Progenitor cell of endocrine pancreas (in vitro differentiated cells): ENCODE results near the gene FITM1. TPM values are rescaled to one million over a fixed set of nuclear protein-coding genes. Genes with fewer than 3 reads are reported as not detected.

ENCODE experiments used
- DNase-seq: peaks from one replicate; pipeline ENCODE4 v3.0.0; 2021; ENCODE audit warnings: low spot score; ENCODE audit not compliant: unreplicated experiment
- H3K27ac Mint-ChIP-seq: 2 replicates; pipeline ENCODE4 v1.8.0; 2021; ENCODE audit warnings: mild to moderate bottlenecking, moderate library complexity, mixed read lengths
- H3K27me3 Mint-ChIP-seq: 2 replicates; pipeline ENCODE4 v1.8.0; 2021; ENCODE audit warnings: mixed read lengths
- H3K36me3 Mint-ChIP-seq: 2 replicates; pipeline ENCODE4 v1.8.0; 2022; ENCODE audit warnings: mixed read lengths; ENCODE audit not compliant: insufficient read depth
- H3K4me1 Mint-ChIP-seq: 2 replicates; pipeline ENCODE4 v1.8.0; 2021; ENCODE audit warnings: low read depth, mixed read lengths
- H3K4me3 Mint-ChIP-seq: 2 replicates; pipeline ENCODE4 v1.8.0; 2021; ENCODE audit warnings: low read depth, mild to moderate bottlenecking, moderate library complexity, mixed read lengths
- H3K9me3 Mint-ChIP-seq: 2 replicates; pipeline ENCODE4 v1.8.0; 2021; ENCODE audit warnings: low read depth, mixed read lengths
- long read RNA-seq: library from polyadenylated mRNA; unstranded; transcript quantifications from one replicate; pipeline ENCODE4 v2.0.0, GENCODE V29; 2020
- total RNA-seq: library from RNA; stranded (reverse); gene quantifications from 2 replicates; pipeline ENCODE4 v1.2.1, GENCODE V29; 2021
- TF ChIP-seq, protein P1 (sequence below): fragments of 200-600 bp; sonication (generic); IDR thresholded peaks from one replicate; pipeline ENCODE4 v1.5.0; 2021; ENCODE audit warnings: antibody characterized with exemption, mild to moderate bottlenecking; ENCODE audit not compliant: unreplicated experiment

Gene FITM1, protein sequence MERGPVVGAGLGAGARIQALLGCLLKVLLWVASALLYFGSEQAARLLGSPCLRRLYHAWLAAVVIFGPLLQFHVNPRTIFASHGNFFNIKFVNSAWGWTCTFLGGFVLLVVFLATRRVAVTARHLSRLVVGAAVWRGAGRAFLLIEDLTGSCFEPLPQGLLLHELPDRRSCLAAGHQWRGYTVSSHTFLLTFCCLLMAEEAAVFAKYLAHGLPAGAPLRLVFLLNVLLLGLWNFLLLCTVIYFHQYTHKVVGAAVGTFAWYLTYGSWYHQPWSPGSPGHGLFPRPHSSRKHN
- total RNA-seq = 1.7 and 1.9 TPM in 2 replicates
- long read RNA-seq = 0 reads

DNA sequence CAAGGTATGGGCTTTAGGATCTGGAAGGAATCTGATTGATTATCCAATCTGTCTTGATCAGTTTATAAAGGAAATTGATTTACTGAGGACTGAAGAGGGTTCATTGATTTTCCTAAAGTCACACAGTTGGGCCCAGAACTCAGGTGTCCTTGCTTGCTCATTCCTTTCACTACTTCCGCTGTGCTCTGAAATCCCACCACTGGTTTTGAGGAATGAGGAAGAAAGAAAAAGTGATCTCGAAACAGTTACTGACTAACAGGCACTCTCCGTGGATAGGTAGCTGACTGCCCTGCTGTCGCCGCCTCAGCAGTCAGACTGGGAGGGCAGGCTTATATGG, at the start of gene FITM1:
TSS of gene FITM1 (plus strand) at position 280 of the 337 bp plus-strand sequence. CDS start 905 bp downstream, outside the sequence.
- Mint-ChIP-seq H3K27me3 (no peaks in the 10 kb centered on the region), H3K27ac (no peak within 1 kb of the TSS), H3K36me3 (no peaks in the 10 kb centered on the region), H3K4me3 (no peak within 1 kb of the TSS), H3K4me1 (peaks cover 8% of the 10 kb centered on the region), H3K9me3 (no peaks in the 10 kb centered on the region)
- DNase-seq = no peak
- TF ChIP-seq, protein P1, sequence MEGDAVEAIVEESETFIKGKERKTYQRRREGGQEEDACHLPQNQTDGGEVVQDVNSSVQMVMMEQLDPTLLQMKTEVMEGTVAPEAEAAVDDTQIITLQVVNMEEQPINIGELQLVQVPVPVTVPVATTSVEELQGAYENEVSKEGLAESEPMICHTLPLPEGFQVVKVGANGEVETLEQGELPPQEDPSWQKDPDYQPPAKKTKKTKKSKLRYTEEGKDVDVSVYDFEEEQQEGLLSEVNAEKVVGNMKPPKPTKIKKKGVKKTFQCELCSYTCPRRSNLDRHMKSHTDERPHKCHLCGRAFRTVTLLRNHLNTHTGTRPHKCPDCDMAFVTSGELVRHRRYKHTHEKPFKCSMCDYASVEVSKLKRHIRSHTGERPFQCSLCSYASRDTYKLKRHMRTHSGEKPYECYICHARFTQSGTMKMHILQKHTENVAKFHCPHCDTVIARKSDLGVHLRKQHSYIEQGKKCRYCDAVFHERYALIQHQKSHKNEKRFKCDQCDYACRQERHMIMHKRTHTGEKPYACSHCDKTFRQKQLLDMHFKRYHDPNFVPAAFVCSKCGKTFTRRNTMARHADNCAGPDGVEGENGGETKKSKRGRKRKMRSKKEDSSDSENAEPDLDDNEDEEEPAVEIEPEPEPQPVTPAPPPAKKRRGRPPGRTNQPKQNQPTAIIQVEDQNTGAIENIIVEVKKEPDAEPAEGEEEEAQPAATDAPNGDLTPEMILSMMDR = no peak

DNA sequence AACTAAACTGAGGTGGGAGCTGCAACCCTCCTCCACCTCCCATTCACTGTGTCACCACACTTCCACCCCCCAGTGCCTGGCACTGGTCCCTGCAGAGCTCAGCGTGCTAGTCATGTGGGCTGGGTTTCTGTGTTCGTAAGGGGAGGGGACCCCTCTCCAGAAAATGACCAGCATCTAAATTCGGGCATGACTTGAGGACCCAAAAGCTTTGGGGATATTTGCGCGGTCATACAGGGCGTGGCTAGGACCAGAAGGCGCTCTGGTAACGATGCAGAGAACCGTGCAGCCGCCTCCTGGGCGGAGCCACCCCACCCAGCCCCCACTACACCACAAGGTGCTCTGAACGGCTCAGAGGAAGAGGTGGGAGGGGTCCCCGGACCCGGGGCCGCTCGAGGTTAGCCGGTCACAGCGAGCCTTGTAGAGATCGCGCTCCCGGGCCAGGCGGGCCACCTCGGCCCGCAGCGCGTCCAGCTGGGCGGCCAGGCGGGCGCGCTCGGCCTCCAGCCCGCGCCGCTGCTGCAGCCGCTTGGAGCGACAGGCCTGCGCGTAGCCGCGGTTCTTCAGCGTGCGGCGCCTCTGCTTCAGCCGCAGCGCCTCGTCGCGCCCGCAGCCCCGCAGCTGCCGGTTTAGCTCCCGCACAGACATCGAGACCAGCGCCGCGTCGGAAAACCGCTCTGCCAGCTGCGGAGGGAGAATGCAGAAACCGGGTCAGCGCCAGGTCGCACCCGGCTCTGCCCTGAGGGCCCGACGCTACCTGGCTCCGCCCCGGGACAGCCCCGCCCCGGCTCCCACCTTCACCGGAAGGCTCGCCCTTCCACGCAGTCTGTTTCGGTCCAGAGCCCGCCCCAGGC, 49.3 kb upstream of the FITM1 start:
- H3K4me3 Mint-ChIP-seq = peak overlapping the region; percentile 76
- TF ChIP-seq, protein P1 = no peak
- H3K27me3 Mint-ChIP-seq = peaks cover 51% of the 10 kb centered on the region
- peaks cover 6% of the 10 kb centered on the region for H3K4me1 Mint-ChIP-seq
- no peaks in the 10 kb centered on the region for H3K9me3 Mint-ChIP-seq
- DNase-seq = peak; percentile 29
- no peak overlapping the region for H3K27ac Mint-ChIP-seq
- H3K36me3 Mint-ChIP-seq = no peaks in the 10 kb centered on the region

DNA sequence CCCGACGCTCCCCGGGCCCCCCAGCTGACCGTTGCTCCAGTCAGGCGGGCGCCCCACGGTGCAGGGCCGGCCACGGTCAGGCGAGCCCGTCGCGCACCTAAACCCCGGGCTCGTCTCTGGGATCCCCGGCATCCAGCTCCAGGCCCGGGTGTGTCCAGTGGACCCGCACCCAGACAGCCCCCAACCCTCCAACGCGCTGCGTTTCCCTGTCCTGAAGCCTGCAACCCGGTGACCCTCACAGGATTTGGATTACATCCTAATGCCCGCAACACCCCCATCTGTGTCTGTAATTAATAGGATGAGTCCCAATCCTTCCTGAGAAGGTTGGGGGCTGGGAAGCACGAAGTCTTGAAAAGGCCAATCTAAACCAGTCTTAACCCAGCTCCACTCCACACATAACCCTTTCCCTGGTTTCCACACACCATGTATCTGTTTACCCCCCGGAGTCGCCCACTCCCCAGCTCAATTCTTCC, 48.7 kb upstream of the FITM1 start:
- peaks cover 6% of the 10 kb centered on the region for H3K4me1 Mint-ChIP-seq
- DNase-seq = no peak
- peaks cover 53% of the 10 kb centered on the region for H3K27me3 Mint-ChIP-seq
- TF ChIP-seq, protein P1 = no peak
- H3K4me3 Mint-ChIP-seq = peak overlapping the region; percentile 76
- H3K36me3 Mint-ChIP-seq = no peaks in the 10 kb centered on the region
- H3K9me3 Mint-ChIP-seq = no peaks in the 10 kb centered on the region
- peak overlapping the region; percentile 75 for H3K27ac Mint-ChIP-seq

DNA sequence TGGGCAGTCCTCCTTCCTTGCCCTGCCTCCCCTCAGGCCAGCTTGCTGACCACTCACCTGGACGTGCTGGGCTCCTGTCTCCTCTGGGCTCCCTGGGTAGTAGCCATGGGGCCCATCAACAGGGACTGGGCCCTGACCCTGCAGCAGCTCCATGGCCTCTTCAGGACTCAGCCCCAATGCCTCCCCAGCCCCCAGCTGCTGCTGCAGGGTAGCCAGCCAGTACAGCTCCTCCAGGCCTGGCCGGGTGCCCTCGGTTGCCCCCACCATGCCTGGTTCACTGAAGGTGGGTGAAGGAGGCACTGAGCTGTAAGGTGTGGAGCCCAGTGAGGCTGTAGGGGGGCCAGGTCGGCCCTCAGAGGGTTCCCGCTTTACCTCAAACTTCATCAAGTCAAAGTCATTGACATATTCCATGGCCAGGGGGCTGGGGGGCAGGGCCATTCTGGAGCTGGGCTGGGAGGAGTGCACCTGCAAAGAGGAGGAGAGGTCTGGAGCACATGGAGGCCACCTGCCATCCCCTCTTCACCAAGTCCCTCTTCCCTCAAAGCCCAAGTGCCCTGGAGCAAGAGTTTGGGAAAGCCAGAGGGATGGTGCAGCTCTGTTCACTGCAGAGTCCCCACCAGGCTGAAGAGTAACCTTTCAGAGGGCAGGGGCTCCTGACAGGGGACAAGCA, 47.9 kb upstream of the FITM1 start:
- Mint-ChIP-seq H3K27me3 (peaks cover 58% of the 10 kb centered on the region), H3K9me3 (no peaks in the 10 kb centered on the region), H3K27ac (no peak overlapping the region), H3K4me1 (peaks cover 6% of the 10 kb centered on the region), H3K36me3 (no peaks in the 10 kb centered on the region), H3K4me3 (peak overlapping the region; percentile 76)
- DNase-seq = no peak
- TF ChIP-seq, protein P1 = no peak

DNA sequence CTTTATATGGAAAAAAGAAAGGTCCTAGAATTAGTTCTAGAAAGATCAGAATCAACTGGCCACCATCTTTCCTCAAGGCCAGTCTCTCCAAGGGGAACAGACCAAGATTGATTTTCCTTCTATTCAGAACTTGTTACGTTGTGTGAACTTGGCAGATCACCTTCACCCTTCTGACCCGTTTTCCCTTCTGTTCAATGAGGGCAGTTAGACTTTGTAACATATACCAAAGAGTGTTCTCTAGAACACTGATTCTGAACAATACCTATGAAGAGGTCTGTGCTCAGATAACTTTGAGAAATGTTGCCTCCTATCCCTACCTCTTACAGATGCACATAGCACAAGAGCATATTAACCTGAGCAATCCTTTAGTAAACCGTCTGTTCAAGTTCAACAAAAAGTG, 47.0 kb upstream of the FITM1 start:
- H3K9me3 Mint-ChIP-seq = no peaks in the 10 kb centered on the region
- no peak overlapping the region for H3K4me3 Mint-ChIP-seq
- no peaks in the 10 kb centered on the region for H3K36me3 Mint-ChIP-seq
- H3K27me3 Mint-ChIP-seq = peaks cover 58% of the 10 kb centered on the region
- no peak overlapping the region for H3K27ac Mint-ChIP-seq
- TF ChIP-seq, protein P1 = no peak
- H3K4me1 Mint-ChIP-seq = peaks cover 6% of the 10 kb centered on the region
- DNase-seq = no peak
